Thyroid gland (tissue), 4 donors: ENCODE measurements around the gene CDC14A. TPM values are rescaled to one million over a fixed set of nuclear protein-coding genes. Genes with fewer than 3 reads are reported as not detected.

ENCODE experiments used
- DNase-seq, 2 donors: peaks; one replicate each; pipeline ENCODE4 v3.0.0-alpha.2; 2019
- H3K27ac ChIP-seq, 3 donors: fragments of 200-600 bp; sonication (generic); 1 replicate in 2 of 3; 2 replicates in 1 of 3; pipeline ENCODE4 v1.5.1; 2016 to 2019; ENCODE audit warnings: mild to moderate bottlenecking in 1 of 3, moderate library complexity in 1 of 3
- H3K27me3 ChIP-seq: fragments of 200-600 bp; sonication (generic); one replicate; pipeline ENCODE4 v1.5.1; 2019
- H3K36me3 ChIP-seq, 2 donors: fragments of 200-600 bp; sonication (generic); one replicate each; pipeline ENCODE4 v1.5.1; 2016 to 2019
- H3K4me1 ChIP-seq, 2 donors: fragments of 200-600 bp; sonication (generic); one replicate each; pipeline ENCODE4 v1.5.1; 2017 to 2019
- H3K4me3 ChIP-seq, 3 donors: fragments of 200-600 bp; sonication (generic); replicated peaks in 1 of 3; 1 replicate in 2 of 3; 2 replicates in 1 of 3; pipeline ENCODE4 v1.5.1; 2016; ENCODE audit warnings: mild to moderate bottlenecking in 1 of 3
- H3K9me3 ChIP-seq: fragments of 200-600 bp; sonication (generic); one replicate; pipeline ENCODE4 v1.5.1; 2017
- POLR2A ChIP-seq, 2 donors: fragments of 450-650 bp; IDR thresholded peaks; one replicate each; pipeline ENCODE4 v1.6.1; 2017; ENCODE audit warnings: antibody characterized with exemption in 2 of 2, mild to moderate bottlenecking in 2 of 2, moderate library complexity in 1 of 2
- WGBS, 2 donors: methylation state at CpG; one replicate each; pipeline ENCODE4 v1.1.5; 2017; 5-methylcytosine and 5-hydroxymethylcytosine counted together
- intact Hi-C: fragments of 100-400 bp; cut with DNase I; formaldehyde crosslinking; loops from one replicate; pipeline ENCODE4 v1.15.1; 2023
- total RNA-seq, 4 donors: library from RNA; depleted of rRNA; stranded (reverse); fragments of >200 nt; gene quantifications; one replicate each; pipeline ENCODE4 v1.2.3, GENCODE V29; 2016
- TF ChIP-seq, protein P1 (sequence below), 6 experiments: fragments of 200-600 bp in 3 of 6; fragments of 450-650 bp in 3 of 6; sonication (generic) in 3 of 6; IDR thresholded peaks; one replicate each; pipeline ENCODE4 v1.5.1; 2016 to 2019; ENCODE audit warnings: antibody characterized with exemption in 6 of 6, mild to moderate bottlenecking in 2 of 6, inconsistent platforms in 1 of 6, moderate library complexity in 1 of 6

The CDC14A gene
- total RNA-seq, 4 donors from 2014 or later, result 17.1 to 32.8 (median 28.0) TPM

- Histone ChIP-seq H3K36me3 (no peaks in the 10 kb centered on the region), H3K27ac (no peak overlapping the region), H3K27me3 (no peaks in the 10 kb centered on the region), H3K4me1 (peaks cover 0 to 6% of the 10 kb centered on the region in 2 donors), H3K4me3 (no peak overlapping the region), H3K9me3 (no peaks in the 10 kb centered on the region)
- TF ChIP-seq, protein P1, sequence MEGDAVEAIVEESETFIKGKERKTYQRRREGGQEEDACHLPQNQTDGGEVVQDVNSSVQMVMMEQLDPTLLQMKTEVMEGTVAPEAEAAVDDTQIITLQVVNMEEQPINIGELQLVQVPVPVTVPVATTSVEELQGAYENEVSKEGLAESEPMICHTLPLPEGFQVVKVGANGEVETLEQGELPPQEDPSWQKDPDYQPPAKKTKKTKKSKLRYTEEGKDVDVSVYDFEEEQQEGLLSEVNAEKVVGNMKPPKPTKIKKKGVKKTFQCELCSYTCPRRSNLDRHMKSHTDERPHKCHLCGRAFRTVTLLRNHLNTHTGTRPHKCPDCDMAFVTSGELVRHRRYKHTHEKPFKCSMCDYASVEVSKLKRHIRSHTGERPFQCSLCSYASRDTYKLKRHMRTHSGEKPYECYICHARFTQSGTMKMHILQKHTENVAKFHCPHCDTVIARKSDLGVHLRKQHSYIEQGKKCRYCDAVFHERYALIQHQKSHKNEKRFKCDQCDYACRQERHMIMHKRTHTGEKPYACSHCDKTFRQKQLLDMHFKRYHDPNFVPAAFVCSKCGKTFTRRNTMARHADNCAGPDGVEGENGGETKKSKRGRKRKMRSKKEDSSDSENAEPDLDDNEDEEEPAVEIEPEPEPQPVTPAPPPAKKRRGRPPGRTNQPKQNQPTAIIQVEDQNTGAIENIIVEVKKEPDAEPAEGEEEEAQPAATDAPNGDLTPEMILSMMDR (IDR thresholded peaks at IDR 0.05), result no peak
- no peak for TF ChIP-seq POLR2A (IDR thresholded peaks at IDR 0.05)
- intact Hi-C loops, result loop anchor here (10.0 kb wide), 2 partner anchors 183 to 407 kb away; no protein-coding TSS in a partner anchor
- DNase-seq, result no peak
- WGBS, 2 donors, result 97 to 98% methylated on average over 2 of the region's 2 CpGs
These were observed 105.4 kb downstream of the CDC14A start for GRCh38 chr1:100457683-100458082.

DNA sequence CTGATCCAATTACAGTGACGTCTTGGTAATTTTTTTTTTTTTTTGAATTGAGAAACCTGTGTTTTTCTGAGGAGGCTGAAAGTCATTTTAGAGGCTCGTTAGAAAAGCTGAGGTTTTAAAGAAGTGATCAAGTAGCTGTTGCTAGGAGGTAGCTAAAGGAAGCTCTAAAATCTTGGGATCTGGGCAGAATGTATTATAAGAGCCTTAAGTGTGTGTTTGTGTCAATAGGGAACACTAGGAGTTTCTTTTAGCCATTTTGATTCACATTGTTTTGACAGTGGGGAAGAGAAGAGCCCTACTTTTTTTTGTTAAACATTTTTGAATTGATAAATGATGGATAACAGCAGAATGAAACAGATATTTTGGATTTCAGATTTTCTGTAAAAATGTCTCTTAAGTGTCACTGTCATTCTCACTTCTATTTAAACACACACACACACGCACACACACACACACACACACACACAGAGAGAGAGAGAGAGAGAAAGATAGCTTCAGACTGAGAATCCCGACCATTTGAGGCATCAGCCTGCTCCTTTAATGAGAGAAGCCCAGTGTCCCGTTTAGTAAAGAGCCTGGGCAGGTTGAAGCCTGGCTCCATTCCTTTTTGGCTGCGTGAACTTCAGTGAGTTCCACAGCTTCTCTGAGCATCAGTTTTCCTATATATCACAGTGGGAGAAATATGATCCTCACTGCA is 106.5 kb downstream of the CDC14A start:
- Histone ChIP-seq H3K9me3 (no peaks in the 10 kb centered on the region), H3K27ac (no peak overlapping the region), H3K27me3 (no peaks in the 10 kb centered on the region), H3K4me1 (peaks cover 0 to 6% of the 10 kb centered on the region in 2 donors), H3K4me3 (no peak overlapping the region), H3K36me3 (no peaks in the 10 kb centered on the region)
- TF ChIP-seq, protein P1 (IDR thresholded peaks at IDR 0.05), result no peak
- no peak for TF ChIP-seq POLR2A (IDR thresholded peaks at IDR 0.05)
- DNase-seq, result no peak
- intact Hi-C loops, result loop anchor here (10.0 kb wide), 2 partner anchors 184 to 406 kb away; no protein-coding TSS in a partner anchor
- 43 to 54% methylated on average over 6 of the region's 6 CpGs for WGBS, 2 donors

GRCh38 chr1:100459358-100460114 is 107.2 kb downstream of the CDC14A start:
- Histone ChIP-seq H3K36me3 (no peaks in the 10 kb centered on the region), H3K4me3 (no peak overlapping the region), H3K27ac (no peak overlapping the region), H3K9me3 (no peaks in the 10 kb centered on the region), H3K27me3 (no peaks in the 10 kb centered on the region), H3K4me1 (peaks cover 0 to 6% of the 10 kb centered on the region in 2 donors)
- intact Hi-C loops, result loop anchor here (10.0 kb wide), 2 partner anchors 185 to 405 kb away; no protein-coding TSS in a partner anchor
- WGBS, 2 donors, result 18 to 26% methylated on average over 12 of the region's 12 CpGs
- TF ChIP-seq, protein P1 (IDR thresholded peaks at IDR 0.05), result peak; percentile 66 to 90 (median 83)
- no peak for TF ChIP-seq POLR2A (IDR thresholded peaks at IDR 0.05)
- peak; percentile 74 to 82 for DNase-seq

- H3K27me3 ChIP-seq, result no peaks in the 10 kb centered on the region
- H3K4me3 ChIP-seq, result no peak overlapping the region
- DNase-seq, result peak; percentile 27 to 37
- no peak overlapping the region for H3K27ac ChIP-seq
- no peaks in the 10 kb centered on the region for H3K9me3 ChIP-seq
- WGBS, 2 donors, result 33 to 46% methylated on average over 4 of the region's 4 CpGs
- TF ChIP-seq, protein P1 (IDR thresholded peaks at IDR 0.05), result no peak
- no peak for TF ChIP-seq POLR2A (IDR thresholded peaks at IDR 0.05)
- H3K4me1 ChIP-seq, result peaks cover 0 to 6% of the 10 kb centered on the region in 2 donors
- H3K36me3 ChIP-seq, result no peaks in the 10 kb centered on the region
- intact Hi-C loops, result no loop called here
These were observed 108.9 kb downstream of the CDC14A start for GRCh38 chr1:100461222-100461621.
